Neural progenitor cell (in vitro differentiated cells): ENCODE measurements around the gene ELF5. TPM values are rescaled to one million over a fixed set of nuclear protein-coding genes. Genes with fewer than 3 reads are reported as not detected.
A peak's percentile ranks its signal among the peaks of the same experiment; 100 is the strongest.

Experiments used
- DNase-seq: peaks from one replicate; pipeline ENCODE4 v3.0.0-alpha.2; 2016; ENCODE audit warnings: low spot score
- H2AFZ ChIP-seq: fragments of 200-600 bp; sonication (generic); replicated peaks from 2 replicates; pipeline ENCODE4 v1.6.1; 2016; ENCODE audit warnings: antibody characterized with exemption
- H3F3A ChIP-seq: fragments of 200-600 bp; sonication (generic); 2 replicates; pipeline ENCODE4 v1.6.1; 2016; ENCODE audit warnings: antibody characterized with exemption, low read depth
- H3K27ac ChIP-seq: fragments of 200-600 bp; sonication (generic); 2 replicates; pipeline ENCODE4 v1.5.1; 2016; ENCODE audit warnings: mild to moderate bottlenecking
- H3K27me3 ChIP-seq: fragments of 200-600 bp; sonication (generic); 2 replicates; pipeline ENCODE4 v1.6.1; 2016; ENCODE audit warnings: mild to moderate bottlenecking, moderate library complexity
- H3K36me3 ChIP-seq: fragments of 200-600 bp; sonication (generic); 2 replicates; pipeline ENCODE4 v1.5.1; 2016
- H3K4me1 ChIP-seq: fragments of 200-600 bp; sonication (generic); 2 replicates; pipeline ENCODE4 v1.6.1; 2016; ENCODE audit warnings: mixed run types
- H3K4me2 ChIP-seq: fragments of 200-600 bp; sonication (generic); 2 replicates; pipeline ENCODE4 v1.6.1; 2016
- H3K4me3 ChIP-seq: fragments of 200-600 bp; sonication (generic); 2 replicates; pipeline ENCODE4 v1.5.1; 2016
- H3K79me2 ChIP-seq: fragments of 200-600 bp; sonication (generic); 2 replicates; pipeline ENCODE4 v1.6.1; 2016; ENCODE audit warnings: low read depth
- H3K9ac ChIP-seq: fragments of 200-600 bp; sonication (generic); 2 replicates; pipeline ENCODE4 v1.6.1; 2016
- H3K9me3 ChIP-seq: fragments of 200-600 bp; sonication (generic); 2 replicates; pipeline ENCODE4 v1.5.1; 2016; ENCODE audit warnings: low read depth
- H4K20me1 ChIP-seq: fragments of 200-600 bp; sonication (generic); 2 replicates; pipeline ENCODE4 v1.6.1; 2016; ENCODE audit warnings: low read depth
- H3K27ac Mint-ChIP-seq: 3 replicates; pipeline ENCODE4 v1.8.0; 2021; ENCODE audit warnings: mixed read lengths
- H3K27me3 Mint-ChIP-seq: 2 replicates; pipeline ENCODE4 v1.8.0; 2022; ENCODE audit warnings: low read depth, mild to moderate bottlenecking, inconsistent platforms, moderate library complexity, mixed read lengths; ENCODE audit not compliant: insufficient read depth
- H3K36me3 Mint-ChIP-seq: 3 replicates; pipeline ENCODE4 v1.8.0; 2021; ENCODE audit warnings: mixed read lengths
- H3K4me1 Mint-ChIP-seq: 3 replicates; pipeline ENCODE4 v1.8.0; 2021; ENCODE audit warnings: mixed read lengths
- H3K4me3 Mint-ChIP-seq: 3 replicates; pipeline ENCODE4 v1.8.0; 2021; ENCODE audit warnings: mild to moderate bottlenecking, moderate library complexity, mixed read lengths
- H3K9me3 Mint-ChIP-seq: 3 replicates; pipeline ENCODE4 v1.8.0; 2020; ENCODE audit warnings: mixed read lengths
- EZH2 ChIP-seq: fragments of 200-600 bp; sonication (generic); IDR thresholded peaks from 2 replicates; pipeline ENCODE4 v1.6.1; 2017; ENCODE audit warnings: antibody characterized with exemption, mild to moderate bottlenecking, moderate library complexity
- EZH2phosphoT487 ChIP-seq: fragments of 200-600 bp; sonication (generic); IDR thresholded peaks from 2 replicates; pipeline ENCODE4 v1.6.1; 2017; ENCODE audit warnings: antibody characterized with exemption
- total RNA-seq: library from RNA; depleted of rRNA; stranded (reverse); fragments of >200 nt; gene quantifications from 2 replicates; pipeline ENCODE4 v1.2.3, GENCODE V29; 2015; ENCODE audit warnings: low replicate concordance
- TF ChIP-seq, protein P1 (sequence below): fragments of 200-600 bp; sonication (generic); IDR thresholded peaks from 2 replicates; pipeline ENCODE4 v1.5.1; 2017; ENCODE audit warnings: antibody characterized with exemption, mild to moderate bottlenecking

The ELF5 gene
- total RNA-seq, 1 donor from 2014 or later = not detected

DNA sequence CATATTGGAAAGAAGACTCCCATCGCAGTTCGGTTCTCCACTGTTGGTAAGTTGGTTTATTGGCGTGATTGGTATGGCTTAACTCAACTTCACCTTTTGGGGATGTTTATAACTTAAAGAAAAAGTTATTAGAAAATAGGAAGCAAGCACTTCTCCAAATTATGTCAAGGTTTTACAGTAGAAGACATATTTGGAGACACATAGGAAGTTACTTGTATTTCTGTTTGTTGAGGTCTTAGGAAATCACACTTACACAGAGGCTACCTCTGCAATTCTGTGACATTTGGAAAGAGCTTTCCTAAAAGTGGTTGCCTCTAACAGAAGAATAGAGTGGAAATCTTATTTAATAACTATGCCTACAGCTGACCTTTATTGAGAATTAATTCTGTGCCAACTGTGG lies 62.5 kb downstream of the ELF5 start:
- no peak overlapping the region for H3K27ac Mint-ChIP-seq
- Histone ChIP-seq H3K27me3 (no peaks in the 10 kb centered on the region), H4K20me1 (no peaks in the 10 kb centered on the region), H3K4me2 (no peak overlapping the region), H3K9me3 (no peaks in the 10 kb centered on the region), H3K27ac (no peak overlapping the region), H3K36me3 (no peaks in the 10 kb centered on the region), H3K9ac (no peak overlapping the region), H3K4me3 (no peak overlapping the region), H2AFZ (no peak overlapping the region), H3K4me1 (no peaks in the 10 kb centered on the region), H3K79me2 (no peaks in the 10 kb centered on the region), H3F3A (no peaks in the 10 kb centered on the region)
- DNase-seq = no peak
- no peak overlapping the region for H3K4me3 Mint-ChIP-seq
- TF ChIP-seq EZH2 = no peak
- TF ChIP-seq EZH2phosphoT487 = no peak
- TF ChIP-seq, protein P1, sequence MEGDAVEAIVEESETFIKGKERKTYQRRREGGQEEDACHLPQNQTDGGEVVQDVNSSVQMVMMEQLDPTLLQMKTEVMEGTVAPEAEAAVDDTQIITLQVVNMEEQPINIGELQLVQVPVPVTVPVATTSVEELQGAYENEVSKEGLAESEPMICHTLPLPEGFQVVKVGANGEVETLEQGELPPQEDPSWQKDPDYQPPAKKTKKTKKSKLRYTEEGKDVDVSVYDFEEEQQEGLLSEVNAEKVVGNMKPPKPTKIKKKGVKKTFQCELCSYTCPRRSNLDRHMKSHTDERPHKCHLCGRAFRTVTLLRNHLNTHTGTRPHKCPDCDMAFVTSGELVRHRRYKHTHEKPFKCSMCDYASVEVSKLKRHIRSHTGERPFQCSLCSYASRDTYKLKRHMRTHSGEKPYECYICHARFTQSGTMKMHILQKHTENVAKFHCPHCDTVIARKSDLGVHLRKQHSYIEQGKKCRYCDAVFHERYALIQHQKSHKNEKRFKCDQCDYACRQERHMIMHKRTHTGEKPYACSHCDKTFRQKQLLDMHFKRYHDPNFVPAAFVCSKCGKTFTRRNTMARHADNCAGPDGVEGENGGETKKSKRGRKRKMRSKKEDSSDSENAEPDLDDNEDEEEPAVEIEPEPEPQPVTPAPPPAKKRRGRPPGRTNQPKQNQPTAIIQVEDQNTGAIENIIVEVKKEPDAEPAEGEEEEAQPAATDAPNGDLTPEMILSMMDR = no peak
- H3K27me3 Mint-ChIP-seq = no peaks in the 10 kb centered on the region
- no peaks in the 10 kb centered on the region for H3K9me3 Mint-ChIP-seq
- no peaks in the 10 kb centered on the region for H3K4me1 Mint-ChIP-seq
- H3K36me3 Mint-ChIP-seq = no peaks in the 10 kb centered on the region

GRCh38 chr11:34449013-34449412 lies 64.6 kb downstream of the ELF5 start:
- Histone ChIP-seq H3K4me1 (no peaks in the 10 kb centered on the region), H3K36me3 (no peaks in the 10 kb centered on the region), H3K79me2 (no peaks in the 10 kb centered on the region), H4K20me1 (no peaks in the 10 kb centered on the region), H3K4me2 (no peak overlapping the region), H3K9ac (no peak overlapping the region), H3K27ac (no peak overlapping the region), H3K27me3 (no peaks in the 10 kb centered on the region), H3F3A (no peaks in the 10 kb centered on the region), H3K4me3 (no peak overlapping the region), H2AFZ (peak overlapping the region; percentile 56), H3K9me3 (no peaks in the 10 kb centered on the region)
- Mint-ChIP-seq H3K27me3 (peaks cover 7% of the 10 kb centered on the region), H3K4me1 (no peaks in the 10 kb centered on the region), H3K4me3 (no peak overlapping the region), H3K9me3 (no peaks in the 10 kb centered on the region), H3K36me3 (no peaks in the 10 kb centered on the region), H3K27ac (no peak overlapping the region)
- DNase-seq = no peak
- no peak for TF ChIP-seq EZH2phosphoT487
- no peak for TF ChIP-seq EZH2
- TF ChIP-seq, protein P1 = no peak

GRCh38 chr11:34448223-34448994 lies 65.2 kb downstream of the ELF5 start:
- H3F3A ChIP-seq = no peaks in the 10 kb centered on the region
- H4K20me1 ChIP-seq = no peaks in the 10 kb centered on the region
- no peaks in the 10 kb centered on the region for H3K4me1 ChIP-seq
- peak overlapping the region; percentile 56 for H2AFZ ChIP-seq
- TF ChIP-seq, protein P1 = no peak
- no peak for TF ChIP-seq EZH2
- TF ChIP-seq EZH2phosphoT487 = no peak
- no peak overlapping the region for H3K27ac ChIP-seq
- Mint-ChIP-seq H3K27ac (no peak overlapping the region), H3K9me3 (no peaks in the 10 kb centered on the region), H3K36me3 (no peaks in the 10 kb centered on the region), H3K4me1 (no peaks in the 10 kb centered on the region), H3K4me3 (no peak overlapping the region), H3K27me3 (peaks cover 7% of the 10 kb centered on the region)
- H3K4me3 ChIP-seq = no peak overlapping the region
- H3K27me3 ChIP-seq = no peaks in the 10 kb centered on the region
- no peaks in the 10 kb centered on the region for H3K36me3 ChIP-seq
- no peaks in the 10 kb centered on the region for H3K79me2 ChIP-seq
- H3K9ac ChIP-seq = no peak overlapping the region
- H3K9me3 ChIP-seq = no peaks in the 10 kb centered on the region
- no peak overlapping the region for H3K4me2 ChIP-seq
- DNase-seq = no peak
